ENCODE data around the gene MANSC4. TPM values are rescaled to one million over a fixed set of nuclear protein-coding genes. Genes with fewer than 3 reads are reported as not detected.

MANSC4 gene
- total RNA-seq, result not detected

GRCh38 chr12:27779920-27780611, at the start of gene MANSC4, which contains the start of gene KLHL42:
TSS of gene MANSC4 (minus strand) at chr12:27780236. CDS start at chr12:27771276, 8,960 bp downstream.
TSS of gene KLHL42 (plus strand) at chr12:27780233. CDS start at chr12:27780331, 98 bp downstream.

Small RNAs within 50 kb of the gene (small RNA-seq; reads per million reads assigned to genes)
- gene RF00019, result 0 reads per million in 2 donors
- 0 reads per million in 2 donors for gene RF02271

Other genes starting within 250 kb of the MANSC4 start
- gene REP15, start 83.8 kb downstream of the MANSC4 start, total RNA-seq, result 1 to 10 TPM; 1.0 to 1.7 TPM
- gene MRPS35, start 69.4 kb downstream of the MANSC4 start, total RNA-seq, result 10 to 100 TPM; 50.9 to 61.3 TPM
- gene KLHL42, start within 50 bp of the MANSC4 start, total RNA-seq, result 100 to 1,000 TPM in 1 of 2 donors, 10 to 100 TPM in 1; 80.9 to 111 TPM
- under 1 TPM; 0.33 to 0.34 TPM for gene PTHLH, start 192.5 kb upstream of the MANSC4 start, total RNA-seq

Data from melanocyte of skin (primary cell).